Stimulated activated CD8-positive, alpha-beta memory T cell treated with anti-CD3 and anti-CD28 coated beads, Interleukin-15, amount 100 ng/mL, for 4 hours (primary cell): ENCODE results near the gene WASF2.
"Not testable (repeated sequence)": the region's sequence is repeated elsewhere in the genome, so short reads cannot be mapped to it uniquely, and the experiment has no call there.

ENCODE experiments used
- DNase-seq, 2 donors: peaks; one replicate each; pipeline ENCODE4 v3.0.0-alpha.2; 2020; ENCODE audit warnings: low read depth in 2 of 2

The WASF2 gene

DNA sequence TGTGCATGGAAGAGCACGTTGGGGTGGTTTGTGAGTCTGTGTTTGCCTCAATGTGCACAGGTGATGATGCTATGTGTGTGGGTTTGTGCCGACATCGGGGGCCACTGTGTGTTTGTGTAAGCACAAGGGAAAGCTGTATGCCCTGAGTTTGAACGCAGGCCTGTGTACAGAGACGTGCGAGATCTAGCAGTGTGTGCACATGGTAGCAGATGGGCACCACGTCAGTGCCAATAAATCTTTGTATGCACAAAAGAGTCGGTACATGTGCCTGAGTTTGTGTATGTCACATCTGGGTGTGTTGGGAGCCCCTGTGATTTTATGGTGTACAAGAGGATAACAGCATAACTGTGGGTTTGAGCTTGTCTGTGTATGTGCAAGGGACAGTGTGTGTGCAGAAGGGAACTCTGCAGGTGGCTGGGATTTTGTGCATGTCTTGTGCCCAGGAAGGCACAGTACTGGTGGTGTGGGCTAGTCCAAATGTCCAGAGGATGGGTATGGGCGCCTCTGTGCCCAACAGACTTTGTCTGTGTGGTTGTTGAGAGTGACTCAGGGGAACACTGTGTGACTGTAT is 32.0 kb upstream of the WASF2 start:
- no peak for DNase-seq

GRCh38 chr1:27521336-27521831 is 31.4 kb upstream of the WASF2 start:
- DNase-seq, result peak; percentile 42 to 53

- no peak for DNase-seq
Observed at GRCh38 chr1:27520651-27521050, 30.7 kb upstream of the WASF2 start.

DNA sequence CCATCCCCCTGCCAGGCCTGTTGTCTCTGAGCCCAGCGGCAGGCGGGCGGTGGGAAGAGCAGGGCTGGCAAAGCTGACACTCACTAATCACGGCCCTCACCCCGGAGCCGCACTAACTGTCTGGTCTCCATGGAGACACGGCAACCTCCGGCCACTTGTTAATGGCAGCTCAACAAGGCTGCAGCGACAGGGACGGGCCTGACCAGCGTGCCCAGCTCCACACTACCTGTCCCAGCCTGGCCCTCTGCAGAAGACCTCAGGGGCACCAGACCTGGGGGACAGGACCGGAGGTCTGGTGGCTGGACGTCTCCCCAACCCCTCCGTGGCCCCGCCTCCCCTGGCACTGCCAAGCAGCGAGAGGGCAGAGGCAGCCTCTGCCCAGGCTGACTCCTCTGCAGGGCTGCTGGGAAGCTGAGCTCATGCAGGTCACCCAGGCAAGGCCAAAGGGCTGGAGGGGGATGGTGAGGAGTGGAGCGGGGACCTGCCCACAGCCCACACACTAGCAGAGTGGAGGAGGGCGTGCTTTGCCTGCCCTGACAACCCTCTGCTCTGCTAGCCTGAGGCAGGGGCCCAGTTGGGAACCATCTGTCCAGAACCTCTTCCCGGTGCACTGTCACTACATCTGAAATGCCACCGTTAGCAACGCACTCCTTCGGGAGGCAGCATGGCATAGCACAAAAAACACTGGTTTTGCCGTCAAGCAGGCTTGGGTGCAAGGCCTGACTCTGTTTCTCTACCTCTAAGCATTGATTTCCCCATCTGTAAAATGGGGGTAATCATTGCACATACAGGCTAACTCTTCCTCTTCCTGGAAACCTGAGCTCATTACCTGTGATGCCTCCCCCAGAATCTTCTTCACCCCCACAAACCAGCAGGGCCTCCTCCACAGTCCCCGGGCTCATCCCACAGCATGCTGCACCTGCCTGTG is 29.6 kb upstream of the WASF2 start:
- no peak for DNase-seq

DNA sequence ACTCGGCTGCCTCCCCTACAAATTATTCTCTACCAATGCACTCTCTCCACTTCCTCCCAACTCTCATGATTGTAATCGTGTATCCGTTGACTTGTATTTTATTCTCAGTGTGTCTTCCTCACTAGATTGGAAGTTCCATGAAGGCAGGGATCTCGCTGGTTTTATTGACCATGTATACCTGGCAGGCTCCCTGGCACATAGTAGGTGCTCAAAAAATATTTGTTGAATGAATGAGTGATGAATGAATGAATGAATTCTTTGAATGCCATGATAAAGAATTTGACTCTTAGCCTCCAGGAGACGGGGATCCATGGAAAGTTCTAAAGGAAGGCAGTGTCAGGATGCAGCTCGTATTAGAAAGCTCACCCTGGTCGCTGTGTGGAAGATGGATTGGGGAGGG is 28.8 kb upstream of the WASF2 start:
- DNase-seq, result no peak

- no peak for DNase-seq
Observed at GRCh38 chr1:27517907-27518718, 28.1 kb upstream of the WASF2 start.

DNA sequence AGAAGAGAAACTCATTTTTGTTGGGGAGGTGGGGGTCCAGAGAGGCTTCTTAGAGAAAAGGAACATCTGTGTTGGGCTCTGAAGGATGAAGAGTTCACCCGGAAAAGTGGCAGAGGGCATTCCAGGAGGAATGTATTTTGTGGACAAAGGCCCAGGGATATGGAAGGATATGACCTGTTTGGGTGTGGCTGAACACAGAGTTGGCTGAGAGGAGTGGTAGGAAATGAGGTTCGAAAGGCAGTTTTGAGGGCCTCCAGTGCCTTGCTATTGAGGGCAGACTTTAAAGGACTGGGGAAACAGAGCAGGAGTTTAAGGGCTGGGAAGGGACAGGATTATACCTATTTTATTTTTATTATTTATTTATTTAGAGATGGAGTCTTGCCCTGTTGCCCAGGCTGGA is 27.3 kb upstream of the WASF2 start:
- DNase-seq, result no peak

- DNase-seq, result no peak
Observed at GRCh38 chr1:27515626-27516025, 25.7 kb upstream of the WASF2 start.

DNA sequence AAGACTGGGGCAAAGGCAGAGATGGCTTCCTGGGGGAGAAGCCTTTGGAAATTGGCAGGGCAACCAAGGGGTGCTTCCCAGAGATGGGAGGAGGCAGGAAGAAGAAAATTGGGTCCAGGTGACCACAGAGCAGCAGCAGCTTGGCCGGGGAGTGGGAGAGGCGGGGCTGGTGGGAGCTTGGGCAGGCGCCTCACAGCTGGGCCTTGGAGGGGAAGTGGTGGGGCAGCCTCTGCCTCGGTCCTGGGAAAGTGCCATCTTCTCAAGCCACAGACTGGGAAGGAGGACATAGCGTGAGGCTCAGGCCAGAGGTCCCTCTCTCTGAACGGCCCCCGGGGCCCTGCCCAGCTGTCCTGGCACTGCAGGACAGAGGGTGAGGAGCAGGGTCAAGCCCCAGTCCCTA is 24.0 kb upstream of the WASF2 start:
- DNase-seq, result no peak

DNA sequence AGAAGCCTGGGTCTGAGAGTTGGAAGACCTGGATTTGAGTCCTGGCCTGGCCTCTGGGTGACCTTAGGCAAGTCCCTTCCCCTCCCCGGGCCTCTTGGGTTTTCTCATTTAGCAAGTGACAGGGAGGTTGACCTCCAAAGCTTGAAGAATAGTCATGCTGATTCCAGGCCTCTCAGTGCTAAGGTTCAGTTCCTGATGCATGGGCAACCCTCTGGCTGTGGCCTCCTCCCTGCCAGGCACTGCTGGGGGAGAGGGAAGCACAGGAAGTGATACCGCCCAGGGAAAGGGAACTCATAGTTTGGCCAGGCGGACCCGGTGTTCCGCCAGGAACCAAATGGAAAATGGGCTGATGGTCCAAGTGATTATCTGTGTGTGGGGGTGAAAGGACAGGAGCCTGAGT is 23.6 kb upstream of the WASF2 start:
- DNase-seq, result no peak

DNA sequence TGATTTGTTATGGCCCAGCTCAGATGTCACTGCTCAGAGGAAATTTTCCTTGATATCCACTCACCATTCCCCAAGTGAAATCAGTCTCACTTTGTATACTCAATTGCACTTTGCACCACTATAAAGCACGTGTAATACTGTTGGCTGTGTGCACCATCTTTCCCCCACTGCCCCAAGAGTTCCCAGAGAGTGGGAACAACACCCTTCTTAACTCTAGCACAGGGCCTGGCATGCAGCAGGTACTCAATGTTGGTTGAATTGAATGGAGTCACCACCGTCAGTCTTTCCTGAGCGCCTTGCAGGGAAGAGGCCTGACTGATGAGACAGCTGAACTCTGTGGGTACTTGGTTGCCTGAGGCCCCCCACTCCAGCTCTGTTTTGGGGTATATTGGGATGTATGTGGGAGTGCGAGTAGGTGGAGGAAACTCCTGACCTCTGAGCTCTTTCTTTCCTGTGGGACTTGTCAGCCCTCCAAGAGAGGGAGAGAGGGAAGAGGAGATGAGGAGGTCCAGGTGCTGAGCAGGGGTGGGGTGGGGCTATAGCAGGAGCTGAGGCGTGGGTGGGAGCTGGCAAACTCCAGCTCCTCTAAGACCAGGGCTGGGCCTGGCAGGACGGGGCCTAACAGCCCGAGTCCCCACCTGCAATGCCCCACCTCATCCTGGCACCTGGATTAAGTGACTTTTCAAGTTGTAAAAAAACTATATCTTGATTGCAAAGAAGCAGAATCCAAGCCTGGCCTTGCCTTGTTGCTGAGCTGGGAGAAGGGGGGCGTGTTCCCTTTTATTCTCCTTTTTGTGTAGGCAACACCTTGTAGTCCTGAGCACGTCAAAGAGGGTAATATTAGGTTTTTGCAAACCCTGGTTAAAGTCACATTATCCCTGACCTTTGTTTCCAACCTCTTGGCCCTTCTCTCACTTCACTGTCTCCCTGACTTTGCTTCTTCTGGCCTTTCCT is 19.4 kb upstream of the WASF2 start:
- no peak for DNase-seq

GRCh38 chr1:27507960-27508665 is 18.1 kb upstream of the WASF2 start:
- DNase-seq, result no peak

DNA sequence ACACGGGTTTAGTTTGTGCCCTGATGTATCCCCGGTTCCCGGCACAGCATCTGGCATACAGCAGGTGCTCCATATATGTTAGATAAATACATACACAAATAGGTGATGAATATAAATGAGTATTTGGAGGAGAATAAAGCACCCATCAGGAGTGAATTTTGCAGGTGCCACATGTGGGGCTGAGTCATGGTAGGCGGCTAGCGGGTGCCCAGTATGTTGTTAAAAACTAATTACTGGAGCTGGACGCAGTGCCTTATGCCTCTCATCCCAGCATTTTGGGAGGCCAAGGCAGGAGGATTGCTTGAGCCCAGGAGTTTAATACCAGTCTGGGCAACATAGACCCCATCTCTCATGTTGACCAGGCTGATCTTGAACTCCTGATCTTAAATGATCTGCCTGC is 16.7 kb upstream of the WASF2 start:
- DNase-seq, result no peak

DNA sequence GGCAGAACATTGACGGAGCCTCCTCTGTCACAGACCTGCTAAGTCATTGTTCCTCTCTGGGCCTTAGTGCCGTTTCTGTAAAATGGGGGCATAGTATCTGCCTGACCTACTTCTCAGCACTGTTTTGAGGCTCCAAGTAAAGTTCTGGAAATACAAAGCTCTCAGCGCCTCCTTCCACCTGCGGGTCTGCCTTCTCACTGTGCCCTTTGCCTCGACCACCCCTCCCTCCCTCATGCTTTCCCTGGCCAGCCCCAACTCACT is 15.4 kb upstream of the WASF2 start:
- no peak for DNase-seq

DNA sequence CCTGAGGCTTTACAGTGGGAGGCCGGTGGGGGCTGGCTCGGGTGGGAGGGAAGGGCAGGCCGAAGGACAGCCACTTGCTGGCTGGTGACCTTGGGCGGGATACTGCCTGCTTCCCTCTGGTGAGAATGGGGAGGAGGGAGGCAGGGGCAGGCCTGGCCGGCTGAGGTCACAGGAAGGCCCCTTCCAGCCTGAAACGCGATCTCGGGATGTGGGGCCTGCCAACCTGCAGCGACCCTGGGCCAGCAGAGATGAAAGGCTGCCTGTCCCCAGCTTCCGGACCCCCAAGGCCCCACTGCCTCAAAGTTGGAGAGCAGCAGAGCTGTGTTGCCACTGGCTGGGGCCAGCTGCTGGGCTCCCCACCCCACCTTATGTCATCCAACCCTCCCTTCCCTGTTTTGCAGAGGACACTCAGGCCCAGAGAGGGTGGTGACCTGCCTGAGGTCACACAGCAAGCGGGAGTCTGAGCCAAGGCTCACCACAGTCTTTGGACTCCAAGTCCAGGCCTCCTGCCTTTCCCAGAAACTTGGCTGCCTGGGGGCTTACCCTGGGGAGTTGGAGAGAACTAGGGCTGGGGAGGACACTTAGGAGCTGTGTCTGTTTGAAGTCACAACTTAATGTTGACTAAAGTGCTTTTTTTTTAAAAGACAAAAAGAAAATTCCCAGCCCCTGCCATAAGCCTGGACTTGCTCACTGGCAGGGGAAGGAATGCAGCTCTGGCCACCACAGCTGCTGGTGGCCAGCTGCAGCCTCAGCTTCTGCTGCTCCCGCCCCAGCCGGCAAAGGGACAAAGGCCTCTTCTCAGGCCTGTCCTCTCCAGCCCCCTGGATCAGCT is 14.8 kb upstream of the WASF2 start:
- no peak for DNase-seq

- DNase-seq, result no peak
Observed at GRCh38 chr1:27503844-27504587, 14.0 kb upstream of the WASF2 start.

- no peak for DNase-seq
Observed at GRCh38 chr1:27503033-27503432, 13.1 kb upstream of the WASF2 start.

GRCh38 chr1:27501159-27501558 is 11.2 kb upstream of the WASF2 start:
- not testable (repeated sequence) for DNase-seq

DNA sequence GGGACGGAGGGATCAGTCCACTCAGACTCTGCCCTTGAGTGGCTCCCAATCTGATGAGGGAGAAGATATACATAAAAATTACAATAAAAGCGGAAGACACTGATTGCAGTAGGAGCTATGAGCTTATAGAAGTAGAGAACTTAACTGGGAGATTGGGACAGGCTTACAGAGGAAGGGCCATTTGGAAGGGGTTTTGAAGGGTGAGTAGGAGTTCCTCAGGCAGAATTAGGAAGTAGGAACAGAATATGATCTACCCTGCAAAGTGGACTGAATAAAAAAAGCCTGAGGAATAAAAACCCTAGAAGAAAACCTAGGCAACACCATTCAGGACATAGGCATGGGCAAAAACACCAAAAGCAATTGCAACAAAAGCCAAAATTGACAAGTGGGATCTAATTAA is 9.2 kb upstream of the WASF2 start:
- no peak for DNase-seq
